HG03066 (cell line): ENCODE results near the gene SLC6A1.

Experiments
- ATAC-seq: cut with Tn5 transposase; IDR thresholded peaks from one replicate; pipeline ENCODE4 v1.9.1; 2021; ENCODE audit warnings: low read depth; ENCODE audit not compliant: unreplicated experiment

Gene SLC6A1

GRCh38 chr3:10992017-10992942 is at the start of gene SLC6A1:
Gene SLC6A1 (plus strand): TSS chr3:10992748. CDS start chr3:11017212, 24,464 bp downstream.
- ATAC-seq: no peak

GRCh38 chr3:10944866-10945265 is 47.7 kb upstream of the SLC6A1 start:
- no peak for ATAC-seq

GRCh38 chr3:10945683-10946287 is 46.8 kb upstream of the SLC6A1 start:
- ATAC-seq: no peak

GRCh38 chr3:10946526-10946925 is 46.0 kb upstream of the SLC6A1 start:
- no peak for ATAC-seq

GRCh38 chr3:10948326-10948725 is 44.2 kb upstream of the SLC6A1 start:
- ATAC-seq: no peak

- no peak for ATAC-seq
Measured at GRCh38 chr3:10949197-10949596, 43.4 kb upstream of the SLC6A1 start.

GRCh38 chr3:10950476-10951294 is 41.9 kb upstream of the SLC6A1 start:
- no peak for ATAC-seq

GRCh38 chr3:10951295-10951926 is 41.1 kb upstream of the SLC6A1 start:
- ATAC-seq: no peak

GRCh38 chr3:10952525-10952924 is 40.0 kb upstream of the SLC6A1 start:
- no peak for ATAC-seq

- no peak for ATAC-seq
Measured at GRCh38 chr3:10954740-10955139, 37.8 kb upstream of the SLC6A1 start.

- no peak for ATAC-seq
Measured at GRCh38 chr3:10955711-10956453, 36.7 kb upstream of the SLC6A1 start.

- ATAC-seq: no peak
Measured at GRCh38 chr3:10956531-10956930, 36.0 kb upstream of the SLC6A1 start.

- ATAC-seq: no peak
Measured at GRCh38 chr3:10956986-10957385, 35.6 kb upstream of the SLC6A1 start.

- no peak for ATAC-seq
Measured at GRCh38 chr3:10957976-10958749, 34.4 kb upstream of the SLC6A1 start.

- no peak for ATAC-seq
Measured at GRCh38 chr3:10960255-10960654, 32.3 kb upstream of the SLC6A1 start.

- no peak for ATAC-seq
Measured at GRCh38 chr3:10961921-10962320, 30.6 kb upstream of the SLC6A1 start.

GRCh38 chr3:10962481-10963036 is 30.0 kb upstream of the SLC6A1 start:
- ATAC-seq: no peak

GRCh38 chr3:10964537-10965167 is 27.9 kb upstream of the SLC6A1 start:
- ATAC-seq: no peak
